OCI-LY7 (cell line): ENCODE measurements around the gene COX4I1. TPM values are rescaled to one million over a fixed set of nuclear protein-coding genes. Genes with fewer than 3 reads are reported as not detected.

Experiments
- BruUV-seq: library from RNA; stranded (reverse); fragments of 400-500 nt; replicated peaks from 2 replicates; lab custom pipeline; 2021; lab: Mats Ljungman, UMichigan
- CTCF ChIA-PET: fragments of 300-600 bp; sonication (Branson Sonifier 250); formaldehyde crosslinking; loops from one replicate; lab custom pipeline; 2022; ENCODE audit warnings: antibody characterized with exemption; ENCODE audit not compliant: unreplicated experiment; lab: Charles Lee
- POLR2A ChIA-PET: fragments of 300-600 bp; sonication (Branson Sonifier 250); formaldehyde crosslinking; loops from one replicate; lab custom pipeline; 2022; ENCODE audit warnings: antibody characterized with exemption; lab: Charles Lee
- DNase-seq: peaks from one replicate; pipeline ENCODE4 v3.0.0-alpha.2; 2015; ENCODE audit warnings: low spot score
- H2AFZ ChIP-seq: fragments of 200-600 bp; sonication (generic), shearing (Covaris generic); 2 replicates; pipeline ENCODE4 v1.6.1; 2014; ENCODE audit warnings: mild to moderate bottlenecking, antibody characterized with exemption, low read length, moderate library complexity
- H3K27ac ChIP-seq: fragments of 200-600 bp; sonication (generic); 2 replicates; pipeline ENCODE4 v1.5.1; 2014; ENCODE audit warnings: mixed run types, low read depth, mild to moderate bottlenecking, moderate library complexity, low read length, inconsistent platforms; ENCODE audit not compliant: poor library complexity, severe bottlenecking
- H3K36me3 ChIP-seq: fragments of 200-600 bp; sonication (generic); 2 replicates; pipeline ENCODE4 v1.6.1; 2014; ENCODE audit warnings: mild to moderate bottlenecking, antibody characterized with exemption, low read length, moderate library complexity, mixed read lengths; ENCODE audit not compliant: insufficient read depth
- H3K4me1 ChIP-seq: fragments of 200-600 bp; sonication (generic); 2 replicates; pipeline ENCODE4 v1.5.1; 2014; ENCODE audit warnings: mild to moderate bottlenecking, low read length; ENCODE audit not compliant: insufficient read depth, poor library complexity, severe bottlenecking
- H3K4me2 ChIP-seq: fragments of 200-600 bp; sonication (generic); 2 replicates; pipeline ENCODE4 v1.6.1; 2014; ENCODE audit warnings: mild to moderate bottlenecking, low read length
- H3K4me3 ChIP-seq: fragments of 200-600 bp; sonication (generic); 2 replicates; pipeline ENCODE4 v1.5.1; 2014; ENCODE audit warnings: mild to moderate bottlenecking, low read depth, low read length; ENCODE audit not compliant: poor library complexity, severe bottlenecking
- H3K79me2 ChIP-seq: fragments of 200-600 bp; sonication (generic); 2 replicates; pipeline ENCODE4 v1.6.1; 2016; ENCODE audit warnings: low read depth, mild to moderate bottlenecking, low read length, moderate library complexity, mixed read lengths; ENCODE audit not compliant: insufficient read depth
- H3K9me2 ChIP-seq: fragments of 200-600 bp; sonication (generic); 2 replicates; pipeline ENCODE4 v1.6.1; 2016; ENCODE audit warnings: mild to moderate bottlenecking, low read length, mixed read lengths; ENCODE audit not compliant: insufficient read depth
- H3K9me3 ChIP-seq: fragments of 200-600 bp; sonication (generic); 2 replicates; pipeline ENCODE4 v1.6.1; 2014; ENCODE audit warnings: mild to moderate bottlenecking, mixed run types, low read length, mixed read lengths
- H4K20me1 ChIP-seq: fragments of 200-600 bp; sonication (generic); 2 replicates; pipeline ENCODE4 v1.6.1; 2014; ENCODE audit warnings: mild to moderate bottlenecking, antibody characterized with exemption, low read length, moderate library complexity, mixed read lengths; ENCODE audit not compliant: insufficient read depth
- EZH2phosphoT487 ChIP-seq: fragments of 200-600 bp; sonication (generic); IDR thresholded peaks from 2 replicates; pipeline ENCODE4 v1.6.1; 2018; ENCODE audit warnings: low read depth, borderline replicate concordance, mild to moderate bottlenecking, mixed run types, antibody characterized with exemption, low read length, moderate library complexity, mixed read lengths
- intact Hi-C: fragments of 100-400 bp; cut with micrococcal nuclease; formaldehyde crosslinking; loops from one replicate; pipeline ENCODE4 v1.10.0; 2022; ENCODE audit not compliant: unreplicated experiment
- total RNA-seq, 2 experiments: library from RNA; depleted of rRNA in 1 of 2; stranded (reverse); fragments of >200 nt in 1 of 2; shearing (Covaris generic) in 1 of 2; gene quantifications; 2 replicates each; pipeline ENCODE4 v1.2.3, GENCODE V29; 2014 to 2022
- TF ChIP-seq, protein P1 (sequence below): fragments of 200-600 bp; sonication (generic); conservative IDR thresholded peaks from 2 replicates; pipeline ENCODE4 v1.5.1; 2014; ENCODE audit warnings: mild to moderate bottlenecking, antibody characterized with exemption, low read length, moderate library complexity, mixed read lengths

COX4I1 gene
- total RNA-seq, 2 experiments from 2014 or later: 542 to 569 TPM

DNA sequence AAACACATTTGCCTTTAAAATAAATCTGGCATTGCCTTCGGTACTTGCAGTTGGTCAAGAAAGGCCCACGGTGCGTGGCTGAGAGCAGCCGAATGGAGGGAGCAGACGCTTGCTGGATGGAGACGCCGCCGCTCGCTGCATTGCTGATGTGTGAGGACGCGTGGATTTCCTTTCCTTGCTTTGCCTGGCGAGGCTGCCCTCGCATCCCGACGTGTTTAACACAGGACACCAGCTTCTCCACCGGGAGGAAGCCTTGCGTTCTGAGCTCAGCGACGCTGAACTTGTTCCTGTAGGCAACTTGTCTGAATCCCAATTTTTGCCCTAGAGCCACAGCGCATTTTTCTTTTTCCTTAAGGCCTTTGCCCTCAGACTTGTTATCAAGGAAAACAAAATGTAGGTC lies 45.8 kb downstream of the COX4I1 start:
- ChIA-PET POLR2A (no interaction called here), CTCF (no interaction called here)
- DNase-seq: no peak
- Histone ChIP-seq H3K4me2 (no peak overlapping the region), H4K20me1 (no peaks in the 10 kb centered on the region), H3K9me3 (no peaks in the 10 kb centered on the region), H3K4me1 (no peaks in the 10 kb centered on the region), H3K4me3 (no peak overlapping the region), H3K79me2 (no peaks in the 10 kb centered on the region), H3K9me2 (no peaks in the 10 kb centered on the region), H3K36me3 (no peaks in the 10 kb centered on the region), H3K27ac (no peak overlapping the region), H2AFZ (no peak overlapping the region)
- intact Hi-C loops: no loop called here
- BruUV-seq: no TSS peak
- TF ChIP-seq, protein P1, sequence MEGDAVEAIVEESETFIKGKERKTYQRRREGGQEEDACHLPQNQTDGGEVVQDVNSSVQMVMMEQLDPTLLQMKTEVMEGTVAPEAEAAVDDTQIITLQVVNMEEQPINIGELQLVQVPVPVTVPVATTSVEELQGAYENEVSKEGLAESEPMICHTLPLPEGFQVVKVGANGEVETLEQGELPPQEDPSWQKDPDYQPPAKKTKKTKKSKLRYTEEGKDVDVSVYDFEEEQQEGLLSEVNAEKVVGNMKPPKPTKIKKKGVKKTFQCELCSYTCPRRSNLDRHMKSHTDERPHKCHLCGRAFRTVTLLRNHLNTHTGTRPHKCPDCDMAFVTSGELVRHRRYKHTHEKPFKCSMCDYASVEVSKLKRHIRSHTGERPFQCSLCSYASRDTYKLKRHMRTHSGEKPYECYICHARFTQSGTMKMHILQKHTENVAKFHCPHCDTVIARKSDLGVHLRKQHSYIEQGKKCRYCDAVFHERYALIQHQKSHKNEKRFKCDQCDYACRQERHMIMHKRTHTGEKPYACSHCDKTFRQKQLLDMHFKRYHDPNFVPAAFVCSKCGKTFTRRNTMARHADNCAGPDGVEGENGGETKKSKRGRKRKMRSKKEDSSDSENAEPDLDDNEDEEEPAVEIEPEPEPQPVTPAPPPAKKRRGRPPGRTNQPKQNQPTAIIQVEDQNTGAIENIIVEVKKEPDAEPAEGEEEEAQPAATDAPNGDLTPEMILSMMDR: no peak
- TF ChIP-seq EZH2phosphoT487: no peak

DNA sequence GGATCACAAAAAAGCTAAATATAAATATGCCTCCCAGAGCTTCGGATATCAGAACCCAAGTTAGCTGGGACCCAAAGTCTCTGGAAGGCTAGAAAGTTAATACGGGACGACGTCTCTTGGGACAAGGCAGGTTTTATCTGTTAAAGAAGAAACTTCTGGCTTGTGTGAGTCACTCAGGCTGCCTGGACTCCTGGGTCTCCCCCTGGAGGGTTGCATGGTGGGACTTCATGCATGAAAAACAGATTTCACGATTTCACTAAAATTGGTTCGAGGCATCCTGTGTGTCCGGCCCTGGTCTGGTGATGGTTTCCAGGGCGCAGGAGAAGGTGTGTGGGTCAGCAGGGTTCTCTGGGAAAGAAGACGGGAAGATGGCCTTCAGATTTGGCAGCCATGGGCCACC lies 47.0 kb downstream of the COX4I1 start:
- CTCF ChIA-PET: no interaction called here
- POLR2A ChIA-PET: no interaction called here

DNA sequence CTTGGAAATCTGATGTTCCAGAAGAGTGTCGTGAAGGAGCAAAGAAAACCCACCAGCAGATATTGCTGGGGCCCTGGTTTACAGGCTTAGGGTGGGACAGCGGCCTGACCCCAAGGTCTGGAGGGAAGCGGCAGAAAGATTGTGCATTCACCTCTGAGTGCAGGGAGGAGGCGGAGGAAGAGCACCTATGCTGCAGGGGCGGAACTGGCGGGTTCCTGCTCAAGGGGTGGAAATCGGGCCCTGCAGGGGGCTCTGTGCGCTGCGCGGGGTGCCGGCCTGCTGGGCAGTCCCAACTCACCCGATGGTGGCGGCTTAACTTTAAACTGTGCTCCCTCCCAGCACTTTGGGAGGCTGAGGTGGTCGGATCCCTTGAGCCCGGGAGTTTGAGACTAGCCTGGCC lies 47.5 kb downstream of the COX4I1 start:
- no peak for DNase-seq
- Histone ChIP-seq H3K4me1 (no peaks in the 10 kb centered on the region), H3K27ac (no peak overlapping the region), H2AFZ (no peak overlapping the region), H3K4me3 (no peak overlapping the region), H3K4me2 (no peak overlapping the region), H3K79me2 (no peaks in the 10 kb centered on the region), H4K20me1 (no peaks in the 10 kb centered on the region), H3K9me3 (no peaks in the 10 kb centered on the region), H3K36me3 (no peaks in the 10 kb centered on the region), H3K9me2 (no peaks in the 10 kb centered on the region)
- intact Hi-C loops: no loop called here
- CTCF ChIA-PET: no interaction called here
- no peak for TF ChIP-seq EZH2phosphoT487
- TF ChIP-seq, protein P1: no peak
- no TSS peak for BruUV-seq
- POLR2A ChIA-PET: no interaction called here

More for the DNA sequence above, 47.0 kb downstream of the COX4I1 start:
- Histone ChIP-seq H3K36me3 (no peaks in the 10 kb centered on the region), H3K4me3 (no peak overlapping the region), H2AFZ (no peak overlapping the region), H3K27ac (no peak overlapping the region), H3K9me2 (no peaks in the 10 kb centered on the region), H3K79me2 (no peaks in the 10 kb centered on the region), H3K4me1 (no peaks in the 10 kb centered on the region), H4K20me1 (no peaks in the 10 kb centered on the region), H3K4me2 (no peak overlapping the region), H3K9me3 (no peaks in the 10 kb centered on the region)
- no TSS peak for BruUV-seq
- TF ChIP-seq, protein P1: no peak
- no peak for TF ChIP-seq EZH2phosphoT487
- no peak for DNase-seq
- intact Hi-C loops: no loop called here
